Amygdala (tissue), 56 donors: ENCODE data around the gene PUS7.
A peak's percentile ranks its signal among the peaks of the same experiment; 100 is the strongest.
"Not testable (repeated sequence)": the region's sequence is repeated elsewhere in the genome, so short reads cannot be mapped to it uniquely, and the experiment has no call there.

Experiments
- DNase-seq, 56 donors: peaks; one replicate each; lab custom pipeline; 2025; lab: John Stamatoyannopoulos, UW

The PUS7 gene

DNA sequence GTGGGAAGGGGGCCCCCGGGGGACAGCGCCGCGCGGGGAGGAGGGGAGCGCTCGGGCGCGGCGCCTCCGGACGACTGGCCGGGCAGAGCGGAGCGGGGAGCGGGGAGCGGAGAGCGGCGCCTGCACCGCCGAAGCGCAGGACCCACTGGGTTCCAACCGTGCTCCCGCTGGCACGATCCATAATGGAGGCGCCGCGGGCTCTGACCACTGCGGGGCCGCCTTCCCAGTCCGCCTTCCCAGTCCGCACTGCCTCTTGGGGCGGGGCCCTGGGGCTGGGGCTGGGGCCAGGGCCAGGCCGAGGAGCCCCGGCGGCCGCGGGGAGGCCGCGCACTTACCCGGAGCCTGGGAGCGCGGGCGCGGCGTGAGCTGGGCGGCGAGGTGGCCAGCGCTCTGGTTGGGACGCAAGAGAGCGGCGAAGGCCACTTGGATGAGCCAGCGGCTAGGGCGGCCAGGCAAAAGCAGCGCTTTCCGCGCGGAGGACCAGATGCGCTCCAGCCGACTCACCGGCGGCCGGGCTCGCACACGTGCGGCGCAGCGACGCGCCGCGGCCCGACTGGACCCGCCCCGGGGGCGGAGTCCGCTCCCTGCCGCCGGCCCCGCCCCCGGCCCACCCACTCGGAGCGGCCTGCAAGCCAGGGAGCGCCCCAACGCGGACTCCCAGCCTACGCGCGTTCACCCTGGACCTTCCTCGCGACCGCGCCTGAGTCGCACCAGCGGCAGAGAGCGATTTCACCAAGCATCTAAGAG is at the start of gene PUS7:
PUS7 (minus strand) TSS at position 555 of the 747 bp plus-strand sequence. CDS start 13,759 bp downstream, outside the sequence.
- peak; percentile 13 to 93 (median 78) for DNase-seq

DNA sequence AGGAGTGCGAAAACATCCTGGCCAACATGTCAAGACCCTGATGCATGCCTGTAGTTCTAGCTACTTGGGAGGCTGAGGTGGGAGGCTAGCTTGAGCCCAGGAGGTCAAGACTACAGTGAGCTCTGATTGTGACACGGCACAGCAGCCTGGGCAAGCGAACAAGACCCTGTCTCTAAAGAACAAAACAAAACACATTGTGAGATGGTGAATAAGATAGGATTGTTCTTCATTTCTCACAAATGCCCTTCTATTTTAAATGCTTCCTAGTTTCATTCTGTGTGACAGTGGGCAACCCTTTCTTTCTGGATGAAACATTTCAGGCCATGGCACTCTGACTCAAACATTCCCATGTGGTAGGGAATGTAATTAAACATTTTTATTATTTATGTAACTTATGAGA is 45.8 kb upstream of the PUS7 start:
- no peak for DNase-seq

- DNase-seq = no peak
These were observed 45.0 kb upstream of the PUS7 start for GRCh38 chr7:105567024-105567423.

DNA sequence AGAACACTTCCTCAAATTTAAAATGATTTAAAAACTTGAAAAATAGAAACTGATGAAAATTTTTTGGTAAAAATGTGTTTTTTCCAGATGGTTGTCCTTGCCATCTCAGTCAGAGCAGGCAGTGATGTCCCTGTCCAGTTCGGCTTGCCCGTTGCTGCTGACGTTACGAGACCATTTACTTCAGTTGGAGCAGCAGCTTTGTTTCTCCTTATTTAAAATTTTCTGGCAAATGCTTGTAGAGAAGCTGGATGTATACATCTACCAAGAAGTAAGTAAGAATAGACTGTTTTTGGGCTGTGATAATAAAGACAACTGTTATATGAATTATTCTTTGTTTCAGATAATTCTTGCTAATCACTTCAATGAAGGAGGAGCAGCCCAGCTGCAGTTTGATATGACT is 43.1 kb upstream of the PUS7 start:
- peak in 8 of 56 donors; percentile 4 to 13 (median 7) for DNase-seq

DNA sequence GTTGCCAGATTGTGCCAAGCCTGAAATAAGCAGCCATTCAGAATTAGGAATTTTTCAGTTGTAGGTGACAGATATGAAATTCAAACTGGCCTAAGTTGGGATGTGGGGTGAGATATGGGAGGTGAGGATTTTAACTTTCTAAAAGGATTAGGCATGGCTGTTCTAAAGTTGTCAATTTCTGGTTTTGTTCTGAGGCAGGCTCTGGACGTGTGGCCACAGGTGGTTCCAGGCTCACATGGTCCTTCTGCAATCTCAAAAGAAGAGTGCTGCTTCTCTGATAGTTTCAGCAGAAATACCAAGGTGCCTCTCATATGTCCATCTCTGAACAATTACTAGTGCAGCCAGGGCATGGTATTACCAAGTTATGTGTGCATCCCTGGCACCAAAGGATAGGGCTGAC is 37.9 kb upstream of the PUS7 start:
- DNase-seq = no peak

GRCh38 chr7:105538339-105538738 is 16.3 kb upstream of the PUS7 start:
- DNase-seq = no peak

GRCh38 chr7:105532709-105533460 is 10.8 kb upstream of the PUS7 start:
- no peak for DNase-seq

DNA sequence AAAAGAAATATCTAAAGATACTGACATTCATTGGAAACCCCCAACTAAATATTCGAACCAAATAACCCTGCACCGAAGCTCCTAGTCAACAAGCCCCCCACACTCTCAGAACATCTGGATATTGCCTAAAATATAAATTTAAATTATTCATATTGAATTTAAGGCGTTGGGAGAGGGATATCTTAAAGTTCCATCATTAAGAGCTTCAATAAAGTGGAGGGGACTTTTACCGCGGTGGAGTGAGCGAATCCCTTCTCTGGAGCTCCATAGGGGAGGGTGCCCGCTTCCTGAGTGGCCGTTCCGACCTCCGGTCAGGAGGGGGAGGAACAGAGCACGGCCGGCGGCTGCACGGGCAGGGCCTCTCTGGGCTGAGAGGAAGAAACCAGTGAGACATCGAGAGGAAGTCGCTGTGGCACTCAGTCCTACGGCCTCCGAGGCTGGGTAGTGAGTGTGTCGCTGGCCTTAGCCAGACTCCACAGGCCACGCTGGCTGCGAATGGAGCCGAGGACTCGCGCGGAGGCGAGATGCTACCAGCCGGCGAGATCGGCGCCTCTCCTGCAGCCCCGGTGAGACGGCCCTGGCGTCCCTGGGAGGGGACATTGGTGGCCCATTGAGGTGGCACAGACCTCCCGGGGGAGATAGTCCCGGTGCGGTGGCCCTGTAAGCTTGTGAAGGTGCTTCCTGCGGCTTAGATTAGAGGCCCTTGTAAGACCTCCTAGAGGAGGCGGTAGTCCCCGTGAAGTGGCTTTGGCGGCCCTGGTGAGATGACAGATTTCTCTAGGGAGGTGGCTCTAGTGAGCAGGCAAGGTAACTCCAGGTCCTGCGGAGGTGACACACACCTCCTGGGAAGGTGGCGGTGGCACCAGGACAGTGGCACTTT is 10.0 kb upstream of the PUS7 start, which contains the start of gene RINT1:
RINT1 (plus strand) TSS at position 410 of the 880 bp plus-strand sequence; CDS start at position 525, 115 bp downstream.
- DNase-seq = peak; percentile 17 to 93 (median 82)

DNA sequence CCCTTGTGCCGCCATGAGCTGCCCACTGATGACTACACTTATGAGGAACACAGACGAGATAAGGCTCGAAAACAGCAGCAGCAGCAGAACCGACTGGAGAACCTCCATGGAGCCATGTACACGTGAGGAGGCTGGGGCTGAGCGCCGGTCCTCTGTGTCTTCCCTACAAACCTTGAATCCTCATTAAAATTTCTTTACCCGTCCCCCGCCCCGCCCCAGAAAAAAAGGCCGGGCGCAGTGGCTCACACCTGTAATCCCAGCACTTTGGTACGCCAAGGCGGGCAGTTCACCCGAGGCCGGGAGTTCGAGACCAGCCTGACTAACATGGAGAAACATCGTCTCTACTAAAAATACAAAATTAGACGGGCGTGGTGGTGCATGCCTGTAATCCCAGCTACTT is 8.5 kb upstream of the PUS7 start:
- DNase-seq = no peak

- no peak for DNase-seq
These were observed 8.1 kb upstream of the PUS7 start for GRCh38 chr7:105530126-105530525.

- not testable (repeated sequence) for DNase-seq
These were observed 5.7 kb upstream of the PUS7 start for GRCh38 chr7:105527737-105528136.

DNA sequence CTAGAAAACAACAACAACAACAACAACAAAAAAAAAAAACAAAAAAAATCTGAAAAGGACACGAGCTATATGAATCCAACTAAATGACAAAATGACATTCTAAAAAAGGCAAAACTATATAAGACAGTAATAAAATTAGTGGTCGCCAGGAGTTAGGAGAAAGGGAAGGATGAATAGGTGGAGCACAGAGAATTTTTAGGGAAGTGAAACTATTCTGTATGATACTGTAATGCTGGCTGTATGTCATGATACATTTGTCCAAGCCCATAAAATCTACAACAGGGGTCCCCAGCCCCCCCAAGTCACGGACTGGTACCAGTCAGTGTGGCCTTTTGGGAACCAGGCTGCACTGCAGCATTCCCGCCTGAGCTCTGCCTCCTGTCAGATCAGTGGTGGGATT is 2.8 kb upstream of the PUS7 start:
- DNase-seq = no peak

GRCh38 chr7:105524423-105524822 is 2.4 kb upstream of the PUS7 start:
- DNase-seq = not testable (repeated sequence)

- DNase-seq = peak in 47 of 56 donors; percentile 4 to 68 (median 40)
These were observed 899 bp downstream of the PUS7 start for GRCh38 chr7:105521027-105521716.

GRCh38 chr7:105520620-105521019 is 1.5 kb downstream of the PUS7 start:
- DNase-seq = not testable (repeated sequence)

DNA sequence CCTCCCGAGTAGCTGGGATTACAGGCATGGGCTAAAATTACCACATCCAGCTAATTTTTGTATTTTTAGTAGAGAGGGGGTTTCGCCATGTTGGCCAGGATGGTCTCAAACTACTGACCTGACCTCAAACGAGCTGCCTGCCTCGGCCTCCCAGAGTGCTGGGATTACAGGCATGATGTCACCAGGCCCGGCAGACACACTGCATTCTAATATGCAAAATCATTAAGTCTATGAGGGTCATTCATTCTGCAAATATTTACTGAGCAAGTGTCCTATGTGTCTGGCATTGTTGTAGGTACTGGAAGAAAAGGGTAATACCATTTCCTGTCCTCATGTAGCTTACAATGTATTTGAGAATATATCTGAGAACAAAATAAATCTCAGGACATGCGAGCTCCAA is 2.7 kb downstream of the PUS7 start:
- DNase-seq = no peak

GRCh38 chr7:105515610-105516009 is 6.5 kb downstream of the PUS7 start:
- not testable (repeated sequence) for DNase-seq

DNA sequence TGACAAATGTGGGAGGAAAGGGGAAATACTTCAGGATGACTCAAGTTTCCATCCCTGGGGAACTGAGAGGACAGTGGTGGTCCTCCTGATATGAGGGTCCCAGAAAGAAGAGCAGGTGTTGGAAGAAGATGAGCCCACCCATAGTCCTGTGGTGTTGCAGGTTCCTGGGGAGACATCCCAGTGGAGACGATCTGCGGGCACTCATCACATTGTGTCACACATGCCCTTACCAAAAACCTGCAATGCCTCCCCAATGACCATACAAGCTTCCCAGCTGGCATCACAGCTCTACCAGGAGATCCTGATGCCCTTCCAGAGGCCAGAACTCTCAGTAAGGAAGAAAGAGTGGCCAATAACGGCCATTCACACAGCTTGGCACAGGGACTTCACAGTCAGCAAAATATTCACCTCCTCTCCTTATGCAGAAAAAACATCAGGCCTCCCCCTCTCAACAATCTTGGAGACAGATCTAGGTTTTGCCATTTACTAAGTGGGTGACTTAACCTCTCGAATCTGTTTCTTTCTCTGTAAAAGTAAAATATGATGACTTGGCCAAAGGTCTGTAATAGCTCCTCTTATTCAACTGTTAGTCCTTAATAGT is 9.0 kb downstream of the PUS7 start:
- DNase-seq = no peak

- DNase-seq = no peak
These were observed 9.7 kb downstream of the PUS7 start for GRCh38 chr7:105512415-105512814.

DNA sequence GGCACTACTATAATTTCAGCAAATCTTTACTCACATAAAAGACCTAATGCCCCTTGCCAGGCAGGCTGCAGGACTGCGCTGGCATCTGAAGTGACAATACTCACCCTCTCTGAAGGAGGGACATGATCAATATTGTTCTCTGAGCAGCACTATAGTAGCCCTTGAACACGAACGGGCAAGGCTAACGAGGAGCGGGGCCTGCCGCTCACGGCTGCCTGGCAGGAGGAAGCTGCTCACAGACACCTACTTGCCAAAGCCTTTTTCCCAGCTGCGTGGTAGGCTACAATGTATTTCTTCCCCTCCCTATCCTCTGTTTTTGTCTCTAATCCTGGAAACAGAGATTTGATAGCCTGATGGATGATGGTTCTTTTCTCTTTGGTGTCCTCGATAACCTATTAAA is 19.9 kb downstream of the PUS7 start:
- DNase-seq = no peak
